Caki2 (cell line): ENCODE measurements around the gene PUM2. TPM values are rescaled to one million over a fixed set of nuclear protein-coding genes. Genes with fewer than 3 reads are reported as not detected.

Source experiments
- DNase-seq: peaks from one replicate; pipeline ENCODE4 v3.0.0-alpha.2; 2015; ENCODE audit warnings: low read depth
- in situ Hi-C: cut with HindIII; loops from 2 replicates; pipeline ENCODE4 v1.10.0; 2016; ENCODE audit warnings: low sequenced_read_pairs, low pct_unique_long_range_greater_than_20kb, mixed read lengths
- total RNA-seq: library from RNA; depleted of rRNA; stranded (reverse); fragments of >200 nt; shearing (Covaris generic); gene quantifications from 2 replicates; pipeline ENCODE4 v1.2.3, GENCODE V29; 2014; ENCODE audit warnings: low replicate concordance

Gene PUM2
- total RNA-seq, 1 experiment from 2014 or later, result 31.4 TPM

DNA sequence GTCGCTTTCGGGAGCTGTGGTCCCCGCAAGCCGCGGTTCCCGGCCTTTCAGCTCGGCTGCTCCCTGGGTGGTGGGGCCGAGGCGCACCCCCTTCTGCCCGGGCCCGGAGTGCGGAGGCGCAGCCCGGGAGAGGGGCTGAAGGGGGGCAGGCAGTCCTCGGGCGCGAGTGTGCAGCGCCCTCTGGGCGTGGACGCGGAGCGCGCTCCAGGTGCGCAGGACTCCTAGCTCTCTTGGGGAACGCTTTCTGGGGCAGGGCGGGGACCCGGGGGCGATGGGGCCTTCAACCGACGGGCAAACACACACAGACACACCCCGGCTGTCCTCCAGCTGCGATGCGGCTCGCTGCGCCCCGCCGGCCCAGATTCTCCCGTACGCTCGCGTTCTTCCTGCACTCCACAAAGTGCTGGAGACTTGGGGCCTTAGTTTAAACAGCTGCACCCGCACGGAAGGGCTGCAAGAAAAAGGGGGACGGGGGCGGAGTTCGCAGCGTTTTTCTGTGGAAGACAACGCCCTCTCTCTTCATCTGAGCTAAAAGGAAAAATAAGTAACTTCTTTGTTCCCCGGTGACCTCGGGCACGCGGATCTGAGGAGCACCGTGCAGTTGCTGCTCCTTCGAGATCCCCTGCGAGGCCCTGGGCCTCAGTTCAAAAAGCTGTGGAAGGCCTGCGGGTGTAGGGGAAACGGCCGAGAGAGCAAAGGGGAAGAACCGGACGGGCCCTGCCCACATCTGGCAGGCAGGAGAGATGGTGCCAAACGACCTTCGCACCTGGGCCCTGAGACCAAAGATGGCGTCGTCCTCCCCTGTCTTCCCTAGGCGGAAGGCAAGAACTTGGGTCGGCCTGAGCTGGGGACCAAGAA, 125.1 kb downstream of the PUM2 start:
- peak; percentile 88 for DNase-seq
- in situ Hi-C loops, result no loop called here

DNA sequence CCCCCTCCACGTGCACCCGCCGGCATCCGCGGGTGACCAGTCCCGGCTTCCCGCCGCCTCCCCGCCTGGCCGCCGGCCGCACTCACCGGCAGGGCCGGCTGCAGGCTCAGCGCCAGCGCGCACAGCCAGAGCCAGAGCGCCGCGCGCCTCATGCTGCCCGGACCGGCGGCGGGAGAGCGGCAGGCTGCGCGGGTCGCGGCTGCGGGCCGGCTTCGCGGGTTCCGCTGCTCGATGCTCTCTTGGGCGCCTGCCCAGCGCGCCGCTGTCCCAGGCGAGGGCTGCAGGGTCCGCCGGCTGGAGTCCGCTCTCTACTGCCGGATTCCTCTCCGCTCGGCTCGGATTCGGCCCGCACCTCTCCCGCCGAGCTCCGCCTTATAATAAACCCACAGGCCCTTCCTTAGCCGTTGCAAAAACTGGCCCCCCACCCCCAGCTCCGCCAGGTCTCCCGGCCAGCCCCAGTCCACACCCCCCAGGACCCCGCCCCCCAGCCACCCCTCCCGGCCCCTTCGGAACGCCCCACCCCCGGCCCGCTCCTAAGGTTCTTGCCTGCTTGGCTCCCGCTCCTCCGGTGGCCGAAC, 125.8 kb downstream of the PUM2 start, which contains the start of gene SDC1:
Gene SDC1 (minus strand): TSS at position 415 of the 578 bp plus-strand sequence. CDS start 263 bp downstream, at position 152.
- DNase-seq, result peak; percentile 73
- in situ Hi-C loops, result no loop called here

- in situ Hi-C loops, result no loop called here
- DNase-seq, result peak; percentile 58
Measured at GRCh38 chr2:20224164-20224715, 126.4 kb downstream of the PUM2 start.

DNA sequence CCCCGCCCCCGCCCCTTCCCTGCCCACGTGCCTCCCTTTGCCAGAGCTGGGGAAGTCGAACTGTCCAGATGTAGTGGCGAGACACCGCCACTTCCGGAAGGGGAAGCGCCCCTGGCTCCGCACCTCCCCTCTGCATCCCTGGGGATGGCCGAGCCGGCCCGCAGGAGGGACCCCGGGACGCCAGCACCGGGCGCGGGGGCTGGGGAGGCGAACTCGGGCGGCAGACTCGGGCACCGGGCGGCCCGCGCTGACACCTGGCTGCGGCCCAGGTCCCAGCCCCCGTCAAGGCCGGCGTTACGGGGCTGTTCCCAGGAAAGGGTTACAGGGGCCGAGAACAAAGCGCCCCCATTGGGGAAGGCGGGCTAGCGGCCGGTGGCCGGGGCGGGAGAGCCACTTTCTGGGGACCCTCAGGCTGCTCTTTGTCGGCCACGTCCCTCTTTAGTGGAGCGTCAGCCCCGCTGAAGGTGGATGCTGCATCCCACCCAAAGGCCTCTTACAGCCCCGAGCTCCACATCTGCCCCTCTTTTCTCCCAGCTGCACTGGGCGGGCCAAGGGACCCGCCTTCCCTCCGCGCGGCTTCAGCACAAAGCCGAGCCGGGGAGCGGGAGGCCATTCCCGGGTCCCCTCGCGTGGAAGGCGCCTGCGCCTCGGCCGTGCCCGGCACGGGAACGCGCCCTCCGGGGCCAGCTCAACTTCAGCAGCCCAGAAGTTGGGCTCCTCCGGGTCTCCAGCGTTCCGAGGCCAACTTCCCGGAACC, 127.1 kb downstream of the PUM2 start:
- DNase-seq, result peak; percentile 73
- in situ Hi-C loops, result no loop called here

DNA sequence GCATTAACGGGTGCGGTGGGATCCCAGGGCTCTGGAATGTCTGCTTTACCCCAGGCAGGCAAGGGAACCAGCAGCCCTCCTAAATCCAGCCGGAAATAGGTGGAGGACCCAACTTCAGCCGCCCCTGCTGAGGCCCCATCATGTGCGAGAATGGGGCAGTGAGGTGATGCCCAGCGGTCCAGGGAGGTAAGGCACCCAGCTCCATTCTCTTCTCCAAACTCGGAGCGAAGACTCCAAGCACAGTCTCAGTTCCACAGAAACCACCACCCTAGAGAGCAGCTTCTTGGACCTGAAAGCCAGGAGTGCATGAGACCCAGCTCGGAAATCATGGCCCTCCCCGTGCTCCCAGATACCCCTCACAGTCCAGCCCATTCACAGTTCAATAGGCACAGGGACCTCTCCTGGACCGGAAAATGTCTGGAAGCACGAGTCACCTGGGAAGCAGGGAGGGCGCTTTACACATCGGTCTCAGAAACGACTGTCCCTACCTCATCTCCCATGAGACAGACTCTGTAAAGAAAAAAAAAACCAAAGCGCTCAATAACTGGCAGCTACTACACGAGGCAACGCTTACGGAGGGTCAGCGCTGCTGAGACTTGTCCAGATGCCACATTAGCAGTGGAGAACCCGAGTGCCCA, 127.8 kb downstream of the PUM2 start:
- no peak for DNase-seq
- in situ Hi-C loops, result no loop called here

DNA sequence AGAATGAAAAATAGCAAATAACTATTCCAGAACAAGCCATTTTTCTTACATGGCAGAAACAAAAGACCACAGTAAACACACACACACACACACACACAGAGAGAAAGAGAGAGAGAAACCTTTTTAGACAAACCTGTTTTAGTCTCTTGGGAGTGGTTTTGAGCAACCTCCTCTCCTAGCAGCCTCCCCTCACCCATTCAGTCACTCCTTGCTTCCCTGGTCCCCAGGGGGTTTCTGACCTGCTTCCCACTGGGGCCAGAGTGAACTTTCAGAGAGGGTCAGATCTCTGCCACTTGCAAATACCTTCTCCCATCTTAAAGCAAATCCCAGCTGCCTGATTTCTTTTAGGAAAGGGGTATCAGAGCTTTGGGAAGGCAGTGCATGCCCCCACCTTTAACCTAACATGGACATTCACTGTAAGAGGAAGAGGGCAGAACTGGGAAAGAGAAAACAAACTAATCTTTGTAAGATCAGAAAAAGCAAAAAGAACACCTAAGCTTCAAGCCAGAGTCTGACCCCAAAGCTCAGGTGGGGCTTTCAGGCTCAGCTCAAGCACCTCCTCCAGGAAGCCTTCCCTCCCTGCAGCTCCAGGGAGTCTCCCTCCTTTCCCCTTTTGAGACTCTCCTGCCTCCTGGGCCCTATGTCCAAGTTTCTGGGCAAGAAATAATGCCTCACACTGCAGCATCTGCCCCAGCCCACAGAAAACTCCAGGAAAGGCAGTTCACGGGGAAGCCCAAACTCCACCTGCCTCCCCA, 128.5 kb downstream of the PUM2 start:
- in situ Hi-C loops, result no loop called here
- DNase-seq, result no peak

GRCh38 chr2:20221555-20221973, 129.1 kb downstream of the PUM2 start:
- in situ Hi-C loops, result no loop called here
- no peak for DNase-seq

GRCh38 chr2:20220806-20221554, 129.7 kb downstream of the PUM2 start:
- in situ Hi-C loops, result no loop called here
- DNase-seq, result no peak

- in situ Hi-C loops, result no loop called here
- no peak for DNase-seq
Measured at GRCh38 chr2:20219763-20220380, 130.8 kb downstream of the PUM2 start.

GRCh38 chr2:20218331-20219320, 132.0 kb downstream of the PUM2 start:
- DNase-seq, result no peak
- in situ Hi-C loops, result no loop called here

GRCh38 chr2:20217041-20217970, 133.3 kb downstream of the PUM2 start:
- in situ Hi-C loops, result no loop called here
- peak; percentile 62 for DNase-seq

- DNase-seq, result no peak
- in situ Hi-C loops, result no loop called here
Measured at GRCh38 chr2:20216130-20217025, 134.3 kb downstream of the PUM2 start.

GRCh38 chr2:20215183-20216040, 135.2 kb downstream of the PUM2 start:
- in situ Hi-C loops, result no loop called here
- DNase-seq, result no peak
